ACHN (cell line): ENCODE measurements around the gene PLD5.
A peak's percentile ranks its signal among the peaks of the same experiment; 100 is the strongest.
"Not testable (repeated sequence)": the region's sequence is repeated elsewhere in the genome, so short reads cannot be mapped to it uniquely, and the experiment has no call there.

Experiments used
- DNase-seq: peaks from one replicate; pipeline ENCODE4 v3.0.0-alpha.2; 2015
- in situ Hi-C: cut with HindIII; loops from 2 replicates; pipeline ENCODE4 v1.10.0; 2017; ENCODE audit warnings: low sequenced_read_pairs, low pct_ligation_motif_present, low pct_unique_long_range_greater_than_20kb

The PLD5 gene

GRCh38 chr1:242139442-242139841, 385.1 kb downstream of the PLD5 start:
- no peak for DNase-seq

GRCh38 chr1:242133796-242134195, 390.7 kb downstream of the PLD5 start:
- no peak for DNase-seq

More at GRCh38 chr1:242139442-242139841, 385.1 kb downstream of the PLD5 start:
- in situ Hi-C loops, result no loop called here

DNA sequence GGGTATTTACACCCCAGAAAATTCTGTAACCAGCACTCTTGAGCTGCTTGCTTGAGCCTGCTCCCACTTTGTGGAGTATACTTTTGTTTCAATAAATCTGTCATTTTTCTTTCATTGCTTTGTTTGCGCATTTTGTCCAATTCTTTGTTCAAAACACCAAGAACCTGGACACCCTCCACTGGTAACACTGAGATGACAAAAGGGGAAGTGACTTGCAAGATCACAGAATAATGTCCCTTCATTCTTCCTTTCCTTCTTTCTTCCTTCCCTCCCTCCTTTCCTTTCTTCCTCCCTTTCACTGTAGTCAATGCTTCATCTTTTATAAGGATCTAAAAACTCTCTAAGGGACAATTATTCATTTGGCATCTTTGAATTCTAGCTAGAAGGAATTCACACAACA, 391.1 kb downstream of the PLD5 start:
- in situ Hi-C loops, result no loop called here
- DNase-seq, result no peak

More at GRCh38 chr1:242133796-242134195, 390.7 kb downstream of the PLD5 start:
- in situ Hi-C loops, result no loop called here

DNA sequence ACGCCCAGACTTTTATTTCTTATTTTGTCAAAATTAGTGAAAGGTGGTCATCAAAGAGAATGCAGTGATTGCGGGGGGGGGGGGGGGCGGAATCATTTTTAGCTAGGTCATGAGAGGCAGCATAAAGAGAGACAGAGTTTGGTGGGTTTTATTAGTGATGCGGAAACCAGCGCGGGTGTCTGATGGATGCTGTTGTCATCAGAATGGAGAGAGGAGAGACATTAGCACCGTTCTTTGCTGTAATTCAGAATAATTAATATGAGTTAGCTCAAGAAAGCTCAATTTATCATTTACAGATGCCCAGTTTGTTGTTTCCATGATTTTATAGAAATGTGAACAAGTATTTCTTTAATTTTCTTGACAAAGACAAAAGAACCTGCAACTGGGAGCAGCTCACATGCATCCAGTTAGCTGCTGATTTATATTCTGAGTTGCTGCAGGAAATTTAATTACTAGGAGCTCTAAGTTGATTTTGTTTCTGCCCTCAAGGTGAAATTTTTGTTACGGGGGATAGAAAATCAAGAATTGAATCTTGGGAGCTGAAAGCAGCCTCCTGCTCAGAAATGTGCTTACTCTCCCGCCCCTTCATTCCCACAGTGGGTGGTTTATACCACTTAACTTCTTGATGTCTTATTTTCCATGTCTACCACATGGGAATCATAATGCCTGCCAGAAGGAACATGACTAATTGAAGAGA, 392.2 kb downstream of the PLD5 start:
- DNase-seq, result no peak
- in situ Hi-C loops, result no loop called here

DNA sequence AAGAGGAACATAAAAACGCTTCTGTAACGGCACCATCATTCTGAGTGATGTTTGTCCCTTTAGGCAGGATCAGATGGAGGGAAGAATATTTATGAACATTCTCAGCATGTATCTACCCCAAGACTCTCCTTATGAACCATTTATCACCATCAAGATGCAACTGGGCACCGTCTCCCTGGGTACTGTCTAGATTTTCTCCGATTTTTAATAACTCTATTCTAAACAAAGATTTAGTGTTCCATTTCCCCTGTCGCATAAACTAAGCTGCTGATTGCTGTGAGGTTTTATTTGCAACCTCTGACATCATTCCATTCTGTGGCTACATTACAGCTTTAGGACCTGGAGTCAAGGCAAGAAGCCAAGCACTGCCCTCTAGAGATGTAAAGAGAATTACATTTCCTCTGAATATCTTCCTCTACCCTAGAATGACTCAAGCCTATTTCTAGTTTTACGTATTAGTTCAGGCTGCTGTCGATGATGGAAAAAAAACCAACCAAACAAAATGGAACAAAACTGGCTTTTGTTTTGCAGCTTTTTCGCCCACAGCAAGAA, 395.5 kb downstream of the PLD5 start:
- in situ Hi-C loops, result no loop called here
- DNase-seq, result peak; percentile 41

GRCh38 chr1:242120432-242120831, 404.1 kb downstream of the PLD5 start:
- in situ Hi-C loops, result no loop called here
- DNase-seq, result no peak

GRCh38 chr1:242100921-242101320, 423.6 kb downstream of the PLD5 start:
- in situ Hi-C loops, result no loop called here

DNA sequence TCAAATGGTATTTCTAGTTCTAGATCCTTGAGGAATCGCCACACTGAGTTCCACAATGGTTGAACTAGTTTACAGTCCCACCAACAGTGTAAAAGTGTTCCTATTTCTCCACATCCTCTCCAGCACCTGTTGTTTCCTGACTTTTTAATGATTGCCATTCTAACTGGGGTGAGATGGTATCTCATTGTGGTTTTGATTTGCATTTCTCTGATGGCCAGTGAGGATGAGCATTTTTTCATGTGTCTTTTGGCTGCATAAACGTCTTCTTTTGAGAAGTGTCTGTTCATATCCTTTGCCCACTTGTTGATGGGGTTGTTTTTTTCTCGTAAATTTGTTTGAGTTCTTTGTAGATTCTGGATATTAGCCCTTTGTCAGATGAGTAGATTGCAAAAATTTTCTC, 427.2 kb downstream of the PLD5 start:
- in situ Hi-C loops, result not testable (repeated sequence)

More at GRCh38 chr1:242100921-242101320, 423.6 kb downstream of the PLD5 start:
- no peak for DNase-seq

DNA sequence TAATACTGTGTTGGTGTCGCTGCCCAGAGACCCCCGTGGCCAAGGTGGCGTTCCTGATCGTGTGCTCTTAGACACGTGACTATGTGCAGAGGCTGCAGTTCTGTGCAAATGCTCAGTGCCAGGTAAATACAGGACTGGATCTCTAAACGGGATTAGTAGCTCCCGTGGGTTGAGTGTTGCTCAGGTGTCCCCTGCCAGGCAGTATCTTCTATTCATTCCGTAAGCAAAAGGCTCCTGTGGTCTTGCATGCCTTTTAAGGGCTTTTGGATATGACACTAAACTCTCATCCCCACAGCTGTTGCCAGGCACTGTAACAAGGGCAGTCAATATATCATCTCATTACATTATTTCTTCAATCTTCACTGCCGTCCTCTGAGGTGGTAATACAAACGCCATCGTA, 431.4 kb downstream of the PLD5 start:
- in situ Hi-C loops, result no loop called here
- no peak for DNase-seq

More for the DNA sequence above, 427.2 kb downstream of the PLD5 start:
- DNase-seq, result not testable (repeated sequence)

DNA sequence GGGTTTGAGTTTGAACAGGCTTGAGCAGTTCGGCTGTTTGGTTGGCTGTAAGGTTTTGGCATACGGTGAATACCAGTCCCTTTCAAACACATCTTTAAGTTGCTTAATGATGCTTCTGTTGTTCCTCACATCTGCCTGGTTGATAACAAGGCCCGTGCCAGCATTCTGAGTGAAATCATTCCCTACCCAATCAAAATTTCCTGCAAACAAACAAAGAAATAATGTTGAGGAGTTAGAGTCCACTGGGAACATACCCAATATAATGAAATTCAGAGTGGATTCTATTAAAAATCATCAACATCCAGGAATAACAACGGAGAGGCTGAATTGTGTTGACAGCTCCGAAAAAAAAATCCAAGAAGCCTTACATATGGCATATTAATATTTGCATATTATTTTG, 434.6 kb downstream of the PLD5 start:
- no peak for DNase-seq
- in situ Hi-C loops, result no loop called here

- no peak for DNase-seq
- in situ Hi-C loops, result no loop called here
Observed at GRCh38 chr1:242088875-242089274, 435.6 kb downstream of the PLD5 start.

- in situ Hi-C loops, result no loop called here
- DNase-seq, result no peak
Observed at GRCh38 chr1:242086706-242087105, 437.8 kb downstream of the PLD5 start.

DNA sequence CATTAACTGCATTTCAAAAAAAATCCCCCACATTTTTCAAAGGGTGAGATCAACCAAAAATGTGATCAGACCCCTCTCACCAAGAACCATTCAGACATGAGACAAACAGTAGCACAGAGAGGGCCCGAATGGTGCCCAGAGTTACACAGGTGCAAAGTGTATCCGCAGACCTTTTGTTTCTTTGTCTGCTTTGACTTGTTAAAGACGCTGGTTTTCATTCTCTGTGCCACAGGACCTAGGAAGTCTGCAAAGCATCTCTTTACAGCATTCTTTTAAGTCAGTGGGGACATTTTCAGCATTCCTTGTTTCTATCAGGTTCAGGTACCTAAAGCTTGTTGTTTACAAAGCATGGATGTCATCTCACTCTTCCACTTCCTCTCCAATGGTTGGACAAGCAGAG, 438.4 kb downstream of the PLD5 start:
- in situ Hi-C loops, result no loop called here
- no peak for DNase-seq

GRCh38 chr1:242083742-242084141, 440.8 kb downstream of the PLD5 start:
- DNase-seq, result no peak
- in situ Hi-C loops, result no loop called here

GRCh38 chr1:242081446-242081845, 443.1 kb downstream of the PLD5 start:
- no peak for DNase-seq
- in situ Hi-C loops, result no loop called here

GRCh38 chr1:242065813-242066212, 458.7 kb downstream of the PLD5 start:
- in situ Hi-C loops, result no loop called here
- no peak for DNase-seq

DNA sequence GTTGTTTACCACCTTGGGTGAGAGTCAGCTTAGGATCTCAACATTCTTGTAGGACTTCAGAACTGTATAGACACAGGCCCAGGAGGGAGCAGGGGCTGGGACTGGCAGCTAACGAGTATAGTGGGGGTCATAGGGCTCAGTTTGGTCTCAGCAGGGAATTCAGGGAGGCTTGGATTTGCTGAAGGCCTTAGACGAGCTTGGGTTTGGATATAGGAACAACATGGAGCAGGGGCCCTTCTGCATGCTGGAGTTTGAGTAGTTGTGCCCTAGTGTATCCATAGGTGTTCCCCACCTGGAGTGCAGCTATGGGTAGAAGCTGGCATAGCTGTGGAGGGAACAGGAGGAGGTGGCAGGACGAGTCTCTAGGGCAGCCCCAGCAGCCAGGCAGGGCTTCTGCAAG, 462.2 kb downstream of the PLD5 start:
- in situ Hi-C loops, result no loop called here
- no peak for DNase-seq

GRCh38 chr1:242059976-242060375, 464.5 kb downstream of the PLD5 start:
- no peak for DNase-seq
- in situ Hi-C loops, result no loop called here

GRCh38 chr1:242058582-242058981, 465.9 kb downstream of the PLD5 start:
- in situ Hi-C loops, DNase-seq: not testable (repeated sequence)

GRCh38 chr1:242058181-242058580, 466.3 kb downstream of the PLD5 start:
- in situ Hi-C loops, DNase-seq: not testable (repeated sequence)
